GM19193 (cell line): Measurements from ENCODE around the gene C10orf90.

ENCODE experiments used
- POLR2A ChIP-seq: IDR thresholded peaks from 4 replicates; pipeline ENCODE4 v1.6.1; 2011; ENCODE audit not compliant: insufficient read depth, insufficient read length; ENCODE audit errors: extremely low read depth

C10orf90 gene

DNA sequence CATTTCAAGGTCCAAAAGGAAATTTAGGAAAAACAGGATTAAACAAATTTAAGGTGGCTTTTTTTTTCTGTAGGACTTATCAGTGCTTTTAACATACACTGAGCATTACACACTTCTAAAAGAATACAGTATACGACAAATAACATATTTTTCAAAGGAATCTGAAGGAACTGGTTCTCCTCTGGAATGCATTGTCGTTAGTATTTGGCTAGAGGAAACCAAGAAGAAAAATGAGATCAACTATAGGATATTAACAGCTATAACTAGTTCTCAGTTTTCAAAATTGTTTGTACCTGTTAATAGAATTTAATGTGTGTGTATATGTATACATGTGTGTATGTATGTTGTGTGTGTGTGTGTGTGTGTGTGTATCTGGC is 232.1 kb downstream of the C10orf90 start:
- TF ChIP-seq POLR2A = no peak

GRCh38 chr10:126437635-126438406 is 232.7 kb downstream of the C10orf90 start:
- no peak for TF ChIP-seq POLR2A

GRCh38 chr10:126434235-126434634 is 236.3 kb downstream of the C10orf90 start:
- no peak for TF ChIP-seq POLR2A

GRCh38 chr10:126433351-126433750 is 237.1 kb downstream of the C10orf90 start:
- TF ChIP-seq POLR2A = no peak

- TF ChIP-seq POLR2A = no peak
Measured at GRCh38 chr10:126432507-126432906, 238.0 kb downstream of the C10orf90 start.

GRCh38 chr10:126431816-126432215 is 238.7 kb downstream of the C10orf90 start:
- TF ChIP-seq POLR2A = no peak

DNA sequence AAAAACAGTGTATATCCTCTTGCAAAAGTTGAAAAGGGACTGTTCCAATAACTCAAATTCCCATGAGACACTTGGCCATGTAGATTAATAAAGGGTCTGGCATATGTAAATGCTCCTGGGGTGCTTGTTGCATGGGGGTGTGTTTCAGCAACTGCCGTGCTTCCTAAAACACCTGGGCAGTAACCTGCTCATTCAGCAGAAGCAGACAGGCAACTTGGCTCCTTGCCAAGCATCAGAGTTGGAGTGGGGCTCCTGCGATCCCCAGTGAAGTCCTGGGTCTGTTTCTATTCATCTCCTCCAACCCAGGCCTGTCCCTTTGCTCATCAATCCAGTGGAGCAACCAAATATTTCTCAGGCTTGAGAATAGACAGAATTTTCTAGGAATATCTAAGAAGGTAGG is 240.0 kb downstream of the C10orf90 start:
- TF ChIP-seq POLR2A = no peak

DNA sequence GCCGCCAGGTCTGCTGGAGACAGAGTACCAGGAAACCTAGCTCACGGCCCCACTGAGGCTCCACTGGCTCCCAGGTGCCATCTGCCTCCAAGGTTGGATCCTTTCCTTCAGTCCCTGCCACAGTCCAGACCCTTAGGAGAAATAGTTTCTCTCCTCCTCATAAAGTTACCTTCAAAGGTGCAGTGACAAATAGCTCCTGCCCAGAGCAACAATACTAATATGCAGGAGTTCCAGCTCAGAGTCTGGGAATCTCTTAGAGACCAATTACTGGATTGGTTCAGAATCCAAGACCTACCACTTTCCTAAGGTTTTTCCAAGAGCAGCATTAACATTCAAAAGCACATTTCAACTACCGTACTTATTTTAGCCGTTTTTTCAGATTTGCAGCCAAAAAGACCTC is 241.2 kb downstream of the C10orf90 start:
- TF ChIP-seq POLR2A = no peak

GRCh38 chr10:126425489-126426065 is 244.9 kb downstream of the C10orf90 start:
- TF ChIP-seq POLR2A = no peak

DNA sequence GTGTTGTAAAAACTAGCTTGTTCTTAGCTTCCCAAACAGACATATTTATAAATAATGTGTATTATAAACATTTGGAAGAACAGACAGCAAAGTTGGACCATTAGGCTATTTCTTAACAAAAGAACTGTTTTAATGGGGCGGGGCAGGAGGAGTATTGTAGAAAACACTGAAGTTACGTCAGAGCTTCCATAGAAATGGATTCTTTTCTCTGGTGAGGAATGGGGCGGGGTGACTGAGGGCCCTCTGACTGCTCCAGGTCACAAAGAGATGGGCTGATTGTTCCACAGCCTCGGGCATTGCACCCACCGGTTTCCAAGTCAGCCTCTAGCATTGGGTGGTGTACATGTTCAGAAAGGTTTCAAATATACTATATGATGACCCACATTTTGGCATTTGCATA is 245.5 kb downstream of the C10orf90 start:
- TF ChIP-seq POLR2A = no peak

GRCh38 chr10:126423732-126424491 is 246.6 kb downstream of the C10orf90 start:
- no peak for TF ChIP-seq POLR2A

DNA sequence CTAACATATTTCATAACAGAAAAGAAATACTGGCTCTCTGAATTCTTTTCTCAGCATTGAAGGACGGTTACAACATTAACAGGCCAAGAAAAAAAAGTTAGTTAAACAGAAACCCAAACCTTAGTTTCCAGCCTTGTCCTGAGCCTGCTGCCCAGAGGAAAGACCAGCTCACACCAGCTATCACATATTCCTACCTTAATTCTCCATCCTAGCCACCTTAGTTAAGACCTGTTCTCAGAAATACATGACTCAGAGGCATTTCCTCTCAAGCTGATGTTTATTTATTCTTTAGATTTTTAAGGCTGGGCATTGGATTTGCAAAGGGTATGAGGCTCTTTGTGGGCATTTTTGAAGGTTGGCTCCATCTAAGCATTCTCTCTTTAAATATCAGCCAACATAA is 247.9 kb downstream of the C10orf90 start:
- no peak for TF ChIP-seq POLR2A

DNA sequence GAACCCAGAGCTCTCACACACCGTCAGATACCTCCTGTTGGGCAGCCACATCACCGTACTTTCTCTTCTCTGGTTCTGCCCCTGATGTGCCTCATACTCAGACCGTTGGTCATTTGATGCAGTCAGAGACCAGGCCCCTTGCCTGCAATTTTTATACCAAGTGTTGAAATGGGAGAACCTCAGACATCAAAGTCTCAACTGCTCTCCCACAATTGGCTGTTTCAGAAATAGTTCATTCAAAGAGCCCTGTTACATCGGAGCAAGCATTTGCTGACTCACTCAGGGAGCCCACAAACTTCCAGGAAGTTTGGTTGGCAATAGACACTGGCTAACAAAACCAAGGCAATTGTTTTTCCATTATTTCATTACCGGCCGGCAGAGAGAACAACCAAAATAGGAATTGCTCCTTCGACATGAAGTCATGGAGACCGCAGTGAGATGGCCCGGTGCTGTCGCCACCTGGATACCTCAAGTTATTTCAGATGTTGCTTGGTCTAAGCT is 248.7 kb downstream of the C10orf90 start:
- no peak for TF ChIP-seq POLR2A

DNA sequence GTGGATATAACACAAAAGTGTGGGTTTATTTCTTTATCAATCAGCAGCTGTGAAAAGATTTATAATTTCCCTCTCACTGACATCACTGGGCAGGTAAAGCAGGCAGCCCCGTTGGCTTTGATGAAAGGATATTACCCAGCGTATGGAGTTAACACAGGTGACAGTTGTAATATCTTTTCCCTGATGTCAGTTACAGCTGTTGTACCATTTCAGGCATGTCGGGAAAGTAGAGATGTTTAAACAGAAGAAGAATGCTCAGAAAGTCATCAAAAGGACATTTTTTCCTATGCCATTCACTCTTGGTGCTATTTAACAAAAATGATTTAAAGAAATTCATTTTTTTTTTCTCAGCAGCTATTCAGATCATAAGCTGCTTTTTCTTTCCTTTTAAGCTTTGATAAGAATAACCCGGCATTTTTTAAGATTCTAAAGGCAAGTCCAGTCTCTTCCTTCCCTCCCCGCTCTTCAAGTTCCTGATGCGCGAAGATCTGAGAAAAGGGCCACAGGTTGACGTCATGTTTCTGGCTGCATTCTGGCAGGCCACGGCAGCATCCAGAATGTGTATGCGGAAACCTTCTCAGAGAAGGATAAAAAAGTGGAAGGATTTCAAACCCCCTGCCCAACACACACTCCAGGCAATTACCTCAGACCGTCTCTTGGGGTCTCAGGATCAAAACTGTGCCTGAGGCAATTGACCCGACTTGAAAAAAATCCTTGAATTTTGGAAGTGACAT is 249.8 kb downstream of the C10orf90 start:
- TF ChIP-seq POLR2A = no peak
